GM18498 (cell line): ENCODE results near the gene CAB39.

Experiments used
- ATAC-seq: cut with Tn5 transposase; IDR thresholded peaks from one replicate; pipeline ENCODE4 v1.9.1; 2021; ENCODE audit warnings: mild to moderate bottlenecking, moderate library complexity; ENCODE audit not compliant: unreplicated experiment

Gene CAB39

DNA sequence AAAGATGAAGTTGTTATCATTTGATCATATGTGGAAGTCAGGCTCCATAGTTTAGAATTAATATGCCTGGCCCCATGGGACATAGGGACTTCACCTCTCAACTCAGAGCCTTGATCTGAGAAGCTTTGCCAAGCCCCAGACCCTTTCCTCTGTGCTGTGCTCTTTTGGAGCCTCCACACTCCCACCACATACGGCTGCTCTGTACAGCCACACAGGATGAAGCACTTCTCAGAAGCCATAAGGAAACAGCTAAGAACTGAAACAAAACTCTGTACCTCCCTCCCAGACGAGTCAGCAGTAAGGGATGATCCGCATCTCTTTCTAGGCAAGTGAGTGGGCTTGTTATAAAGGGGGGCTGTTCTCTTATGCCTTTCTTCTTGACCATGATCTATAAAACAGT is 66.5 kb downstream of the CAB39 start:
- ATAC-seq: peak; percentile 39

DNA sequence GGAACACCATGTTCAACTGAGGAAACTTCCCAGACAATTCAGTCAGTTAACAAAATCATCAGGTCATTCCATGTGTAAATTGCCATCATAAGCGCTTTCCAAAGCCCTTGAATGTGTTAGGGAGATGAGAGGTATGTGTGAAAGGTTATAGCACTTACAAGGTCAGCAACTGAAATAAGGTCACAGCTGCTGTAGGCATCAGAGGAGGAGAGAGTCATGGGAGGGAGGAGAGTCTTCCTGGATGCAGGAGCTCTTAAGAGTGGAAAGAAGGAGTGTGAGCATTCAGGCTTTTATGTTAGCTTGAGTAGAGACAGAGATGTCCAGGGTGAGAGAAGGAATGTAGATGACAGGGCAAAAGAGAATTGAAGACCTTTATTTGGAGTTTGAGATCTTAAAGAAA is 67.0 kb downstream of the CAB39 start:
- ATAC-seq: no peak

DNA sequence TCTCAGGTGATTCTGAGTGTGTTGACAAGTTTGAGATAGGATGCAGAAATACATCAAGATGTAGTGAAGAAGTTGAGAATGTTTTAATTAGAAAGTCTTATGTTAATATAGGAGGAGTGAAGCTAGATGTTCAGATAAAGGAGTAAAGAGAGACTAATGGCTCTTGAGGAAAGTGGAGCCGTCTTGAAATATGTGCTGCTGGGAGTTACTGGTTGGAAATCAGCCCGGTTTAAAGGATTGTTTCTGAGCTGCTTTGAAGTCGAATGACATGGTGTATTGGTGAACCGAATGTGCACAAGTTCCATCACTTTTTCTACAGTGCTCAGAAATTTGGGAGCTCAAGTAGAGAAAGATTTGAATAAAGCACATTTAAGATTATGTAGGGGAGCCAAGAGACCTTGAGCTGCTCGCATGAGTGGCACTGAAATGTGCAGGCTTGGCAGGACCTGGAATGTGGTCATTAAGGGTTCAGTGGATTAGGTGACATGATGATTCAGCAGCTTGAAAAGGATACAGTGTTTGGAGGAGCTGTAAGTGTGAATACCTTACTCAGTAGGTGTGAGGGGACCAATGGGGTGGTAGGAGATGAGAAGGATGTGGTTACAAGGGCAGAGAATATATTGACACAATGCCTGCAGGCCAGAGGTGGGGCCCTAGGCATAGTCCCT is 68.6 kb downstream of the CAB39 start:
- no peak for ATAC-seq

DNA sequence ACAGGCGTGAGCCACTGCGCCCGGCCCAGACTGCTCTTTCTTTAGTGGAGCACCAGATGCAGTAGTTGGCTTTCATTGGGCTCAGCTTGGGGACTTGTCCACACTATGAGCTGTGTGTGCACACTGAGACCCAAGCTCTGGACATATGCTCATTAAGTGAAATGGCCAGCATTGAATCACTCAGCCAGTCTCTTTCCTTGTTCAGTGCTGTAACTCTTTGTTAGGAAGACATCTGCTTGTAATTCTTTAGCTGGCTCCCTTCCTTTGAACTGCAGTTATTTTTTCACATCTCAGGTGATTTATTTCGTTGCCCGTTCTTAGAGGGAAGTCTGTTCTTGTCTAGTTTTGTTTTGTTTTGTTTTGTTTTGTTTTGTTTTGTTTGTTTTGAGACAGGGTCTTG is 70.5 kb downstream of the CAB39 start:
- ATAC-seq: no peak

DNA sequence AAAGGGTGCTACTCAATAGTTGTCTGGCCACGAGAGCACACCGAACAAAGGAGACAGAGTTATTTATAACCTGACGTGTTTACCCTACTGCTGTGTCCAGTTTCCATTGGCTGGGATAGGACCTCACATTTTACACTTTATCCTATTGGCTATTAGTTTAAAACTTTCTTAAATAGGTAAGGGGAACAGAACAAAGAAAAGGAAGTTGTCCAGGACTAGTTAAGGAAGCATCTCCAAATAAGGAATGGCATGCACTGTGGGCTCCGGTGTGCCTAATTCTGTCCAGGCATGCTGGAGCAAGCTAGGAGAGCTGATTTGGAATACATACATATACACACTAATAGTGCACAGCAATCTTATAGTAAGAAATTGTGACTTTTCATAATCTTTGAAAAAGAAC is 72.2 kb downstream of the CAB39 start:
- no peak for ATAC-seq

DNA sequence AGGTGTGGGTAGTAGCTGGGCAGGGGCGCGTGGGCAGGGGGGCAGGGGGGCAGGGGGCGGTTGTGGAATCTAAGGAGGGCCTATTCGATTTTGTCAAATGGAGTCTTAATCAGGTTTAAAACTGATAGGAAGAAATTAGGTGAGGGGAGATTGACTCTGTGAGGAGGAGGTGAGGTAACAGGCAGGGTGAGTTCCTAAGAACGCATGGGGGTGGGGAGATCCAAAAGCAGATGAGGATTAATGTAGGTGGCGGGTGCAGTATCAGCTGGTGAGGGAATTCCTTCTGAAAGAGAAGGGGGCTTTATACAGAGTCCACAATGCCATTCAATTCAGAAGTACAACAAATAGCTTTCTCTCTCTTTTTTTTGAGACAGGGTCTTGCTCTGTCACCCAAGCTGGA is 72.7 kb downstream of the CAB39 start:
- no peak for ATAC-seq

DNA sequence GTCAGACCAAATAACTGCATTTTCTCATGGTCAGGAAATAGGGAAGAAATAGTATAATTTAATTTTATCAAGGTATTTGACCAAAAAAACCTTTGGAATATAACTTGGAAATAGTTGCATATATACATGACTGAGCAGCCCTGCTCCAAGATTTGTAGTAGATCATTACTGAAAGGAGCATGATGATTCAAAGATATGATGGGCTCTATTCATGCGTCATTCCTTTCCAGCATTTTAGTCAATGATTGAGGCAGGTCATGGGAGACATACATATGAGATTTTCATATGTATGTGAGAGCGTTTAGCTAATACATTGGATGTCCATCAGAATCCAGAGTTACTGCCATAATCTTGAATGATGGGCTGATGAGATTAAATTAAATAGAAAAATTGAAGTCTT is 74.5 kb downstream of the CAB39 start:
- no peak for ATAC-seq

DNA sequence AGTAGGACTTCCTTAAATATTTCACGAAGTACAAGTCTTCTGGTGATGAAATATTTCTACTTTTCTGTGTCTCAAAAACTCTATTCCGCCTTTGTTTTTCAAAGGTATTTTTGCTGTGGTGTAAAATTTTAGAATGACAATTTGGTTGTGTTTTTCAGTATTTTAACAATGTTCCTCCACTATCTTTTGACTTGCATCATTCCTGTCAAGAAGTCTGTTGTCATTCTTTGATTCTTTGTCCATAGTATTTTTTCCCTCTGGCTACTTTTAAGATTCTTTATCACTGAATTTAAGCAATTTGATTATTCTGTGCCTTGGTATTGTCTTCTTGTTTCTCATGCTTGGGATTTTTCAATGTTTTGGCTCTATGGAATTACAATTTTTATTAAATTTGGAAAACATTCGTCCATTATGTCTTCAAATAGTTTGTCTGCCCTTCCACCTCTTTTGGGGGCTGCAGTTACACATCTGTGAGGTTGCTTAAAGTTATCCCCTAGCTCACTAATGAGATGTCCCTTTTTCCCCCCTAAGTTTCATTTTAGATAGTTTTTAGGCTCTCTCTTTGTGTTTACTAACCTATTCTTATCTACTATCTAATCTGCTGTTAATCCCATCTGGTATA is 76.0 kb downstream of the CAB39 start:
- no peak for ATAC-seq

DNA sequence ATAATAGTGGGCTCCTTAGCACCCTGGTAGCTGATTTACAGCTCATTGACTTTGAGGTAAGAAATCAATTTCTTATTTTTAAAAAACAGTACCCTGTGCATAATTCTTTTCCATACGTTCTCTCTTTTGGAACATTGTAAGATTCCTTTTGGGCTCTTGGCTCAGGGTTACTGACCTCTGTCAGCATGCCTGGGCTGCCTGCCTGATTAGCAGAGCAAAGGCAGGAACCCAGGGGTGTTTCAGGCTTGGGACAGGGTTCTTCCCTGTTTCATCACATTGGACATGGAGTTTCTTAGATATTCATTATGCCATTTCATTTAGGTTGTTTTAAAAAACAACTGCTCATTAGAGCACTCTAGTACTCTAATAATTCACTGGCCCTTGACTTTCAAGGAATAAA is 78.3 kb downstream of the CAB39 start:
- ATAC-seq: no peak

DNA sequence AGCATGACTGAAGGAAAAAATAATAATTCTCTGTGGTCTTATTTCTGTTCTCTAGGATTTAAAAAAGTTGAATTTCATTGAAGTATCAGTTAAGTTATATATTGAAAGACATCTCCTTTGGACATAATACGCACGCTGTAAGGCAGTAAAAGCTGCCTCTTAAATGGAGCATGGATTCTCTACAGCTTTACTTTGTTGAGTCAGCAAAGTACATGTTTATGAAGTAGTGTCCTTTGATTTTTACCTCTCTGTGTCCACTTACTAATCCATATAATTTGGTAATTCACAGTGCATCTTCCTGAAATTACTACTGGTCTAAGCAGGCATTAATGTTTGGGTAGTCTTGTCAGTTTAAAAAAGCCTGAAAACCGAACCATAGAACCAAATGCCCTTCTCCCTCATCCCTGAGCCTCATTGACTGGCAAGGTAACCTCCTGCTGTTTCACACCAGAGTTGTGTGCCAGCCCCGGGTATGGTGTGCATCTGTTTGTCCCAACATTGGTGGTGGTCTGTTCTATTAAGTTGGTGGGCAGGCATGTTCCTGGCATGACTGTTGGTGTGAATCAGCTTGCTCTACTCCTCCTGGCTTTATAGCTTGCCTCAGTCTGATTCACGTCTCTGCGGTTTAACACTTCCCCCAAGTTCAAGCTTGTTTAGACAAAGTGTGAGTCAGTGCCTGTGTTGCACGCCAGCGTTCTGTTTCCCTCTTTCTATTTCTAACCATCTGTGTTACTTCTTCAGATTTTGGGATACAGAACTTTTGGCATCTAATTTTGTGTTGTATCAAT is 81.1 kb downstream of the CAB39 start:
- ATAC-seq: peak; percentile 72

DNA sequence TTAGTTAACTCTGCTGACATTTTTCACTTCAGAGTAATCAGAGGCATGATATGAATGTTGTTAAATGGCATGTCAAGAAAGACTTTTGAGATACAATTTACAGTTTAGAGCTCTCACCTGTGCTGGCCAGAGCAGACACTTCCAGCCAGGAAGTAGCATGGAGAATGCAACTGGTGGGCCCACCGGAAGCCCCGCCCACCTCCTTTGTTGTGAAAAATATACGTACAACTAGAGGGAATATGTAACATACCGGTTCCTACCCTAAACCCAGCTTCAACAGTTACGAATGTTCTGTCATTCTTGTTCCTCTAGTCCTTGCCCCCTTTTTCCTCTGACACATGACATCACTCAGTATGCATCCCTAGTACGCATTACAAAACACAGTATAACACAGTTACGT is 81.9 kb downstream of the CAB39 start:
- ATAC-seq: no peak

DNA sequence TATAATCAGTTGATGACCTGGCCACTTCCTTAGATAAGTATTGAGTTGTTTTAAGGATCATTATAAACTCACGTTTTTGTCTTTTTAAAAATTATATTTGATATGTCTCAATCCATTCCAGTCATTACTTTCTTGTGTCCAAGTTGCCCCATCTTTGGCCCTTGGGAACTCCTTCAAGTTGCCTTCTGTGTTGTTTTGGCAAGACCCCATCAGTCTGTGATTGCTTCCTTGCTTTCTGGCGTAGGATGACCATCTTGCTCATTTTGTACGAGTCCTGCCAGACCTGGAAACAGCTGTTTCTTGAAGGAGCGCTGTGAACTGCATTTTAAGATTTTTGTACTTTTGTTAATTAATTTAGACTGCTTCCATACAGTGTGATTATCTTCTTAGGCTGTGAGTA is 83.2 kb downstream of the CAB39 start:
- ATAC-seq: no peak

DNA sequence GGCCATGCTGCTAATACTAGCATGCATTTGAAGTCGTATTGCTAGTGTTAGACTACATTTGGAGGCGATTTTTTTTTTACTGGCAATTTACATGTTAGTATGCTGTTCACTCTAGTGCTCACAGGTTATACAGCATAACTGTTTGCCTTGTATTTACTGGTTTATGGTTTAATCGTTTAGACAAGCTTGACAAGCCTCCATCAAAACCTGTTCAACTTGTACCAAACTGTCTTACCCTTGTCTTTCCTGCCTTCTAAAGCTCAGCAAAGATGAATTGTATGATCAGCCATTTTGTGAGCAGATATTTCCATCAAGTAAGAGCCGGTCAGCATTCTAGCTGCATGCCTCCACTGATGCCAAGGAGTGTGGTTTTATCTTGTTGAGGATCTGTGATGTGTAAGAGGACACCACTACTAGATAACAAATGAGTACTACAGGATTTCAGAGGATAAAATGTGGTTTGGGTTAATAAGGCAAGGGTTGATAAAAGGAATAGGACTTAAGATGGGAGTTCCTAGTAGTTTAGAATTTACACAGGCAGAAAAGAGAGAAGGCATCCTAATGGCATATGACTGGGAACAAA is 83.7 kb downstream of the CAB39 start:
- ATAC-seq: no peak

DNA sequence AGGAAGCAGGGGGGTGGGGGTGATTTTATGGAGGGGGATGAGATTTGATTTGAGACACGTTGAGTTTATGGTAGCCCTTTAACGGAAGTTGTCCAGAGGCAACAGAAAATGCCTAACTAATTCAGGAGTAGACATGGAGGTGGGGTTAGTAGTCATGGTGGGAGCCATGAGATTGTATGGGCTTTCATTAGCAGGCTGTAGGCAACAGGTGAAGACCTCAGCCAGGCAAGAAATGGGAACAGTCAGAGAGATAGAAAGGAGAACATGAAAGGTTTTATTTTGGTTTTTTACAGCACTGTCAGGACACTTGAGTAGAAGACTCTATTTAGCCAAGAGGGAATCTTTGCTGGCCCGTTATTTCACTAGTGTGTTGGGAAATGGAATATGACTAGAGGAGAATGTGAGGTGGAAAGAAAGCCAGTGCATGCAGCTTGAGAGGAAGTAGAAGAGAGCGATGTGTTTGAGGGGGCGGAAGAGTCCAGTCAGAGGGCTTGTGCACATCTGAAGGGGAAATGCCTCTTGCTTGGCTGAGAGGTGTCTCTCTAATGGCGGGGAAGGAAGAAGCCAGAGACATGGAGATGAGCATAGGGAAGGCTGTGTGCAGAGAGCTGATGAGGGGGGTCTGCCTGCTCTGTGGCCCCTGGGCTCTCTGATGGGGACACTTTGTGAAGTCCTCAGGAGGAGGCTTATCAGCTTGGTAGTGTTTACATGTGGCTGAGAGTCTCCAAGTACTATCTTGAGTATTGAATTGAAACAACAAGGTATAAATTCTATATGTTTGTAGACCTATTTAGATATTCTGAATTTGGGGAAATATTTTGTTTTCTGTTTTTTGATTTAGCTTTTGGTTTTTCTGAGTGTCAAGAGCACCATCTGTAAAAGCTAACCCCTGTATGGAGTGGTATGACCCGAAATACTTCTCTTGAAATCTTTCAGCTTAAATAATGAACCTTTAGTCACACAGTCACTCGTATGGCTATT is 85.2 kb downstream of the CAB39 start:
- ATAC-seq: peak; percentile 54

DNA sequence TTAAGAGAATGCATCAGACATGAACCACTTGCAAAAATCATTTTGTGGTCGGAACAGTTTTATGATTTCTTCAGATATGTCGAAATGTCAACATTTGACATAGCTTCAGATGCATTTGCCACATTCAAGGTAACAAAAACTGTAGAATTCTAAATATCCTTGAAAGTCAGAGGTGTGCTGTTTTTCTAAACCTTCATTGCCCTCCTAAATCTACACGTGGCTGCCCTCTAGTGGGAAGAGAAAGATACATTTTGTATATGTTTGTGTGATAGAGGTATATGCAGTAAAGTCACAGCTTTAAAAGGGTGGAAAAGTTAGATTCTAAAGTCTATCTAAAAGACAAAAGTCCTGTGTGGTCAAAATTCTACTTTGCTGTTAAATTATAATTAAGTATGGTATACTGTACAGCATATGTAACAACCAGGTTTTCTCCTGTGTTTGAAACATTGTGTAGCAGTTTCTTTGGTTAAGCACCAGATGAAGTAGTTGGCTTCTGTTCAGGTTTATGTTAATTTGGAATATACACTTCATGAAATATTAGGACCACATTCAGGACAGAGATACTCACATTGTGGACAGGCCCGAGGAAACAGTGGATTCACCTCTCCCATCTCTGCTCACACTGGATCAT is 86.2 kb downstream of the CAB39 start:
- no peak for ATAC-seq

DNA sequence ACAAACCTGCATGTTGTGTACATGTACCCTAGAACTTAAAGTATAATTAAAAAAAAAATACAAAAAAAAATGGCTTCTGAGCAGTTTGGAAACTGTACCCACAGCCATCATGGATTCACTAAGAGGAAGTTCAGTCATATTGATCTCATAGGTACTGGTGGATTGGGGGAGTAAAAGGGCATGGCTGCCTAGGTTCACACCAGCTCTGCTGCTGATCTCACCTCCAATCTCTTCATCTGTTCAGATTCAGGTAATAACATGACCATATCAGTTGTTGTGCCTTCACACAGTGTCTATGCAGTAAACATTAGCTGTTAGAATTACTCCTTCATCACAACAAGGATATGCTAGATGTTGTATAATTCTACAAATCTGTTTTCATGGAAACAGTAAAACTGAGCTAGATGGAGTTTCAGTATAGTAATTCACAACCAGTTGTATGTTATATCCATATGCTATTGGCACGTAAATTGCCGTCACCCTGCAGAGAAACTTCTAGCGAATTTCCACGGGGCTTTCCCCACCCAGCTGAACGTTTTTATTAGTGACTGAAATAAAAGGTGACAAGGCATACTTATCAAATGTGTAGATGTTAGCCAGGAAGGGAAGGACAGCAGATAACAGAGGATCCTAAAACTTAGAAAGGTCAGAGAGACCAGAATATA is 92.8 kb downstream of the CAB39 start:
- ATAC-seq: no peak

DNA sequence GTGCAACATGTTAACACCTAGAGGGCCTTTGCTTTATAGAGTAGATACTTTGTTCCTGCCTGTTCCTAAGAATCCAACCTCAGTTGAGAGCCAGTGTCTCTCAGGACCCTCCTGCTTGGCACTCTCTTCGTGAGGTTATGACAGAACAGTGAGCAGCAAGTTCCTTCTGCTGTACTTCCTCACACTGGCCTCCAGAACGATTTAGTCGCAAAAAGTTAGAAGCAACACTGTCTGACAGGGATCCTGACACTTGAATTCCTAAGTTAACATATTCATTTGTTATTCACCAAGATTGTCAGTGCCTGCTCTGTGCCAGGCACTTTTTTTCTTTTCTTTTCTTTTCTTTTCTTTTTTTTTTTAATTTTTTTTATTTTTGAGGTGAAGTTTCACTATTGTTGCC is 95.1 kb downstream of the CAB39 start:
- no peak for ATAC-seq

DNA sequence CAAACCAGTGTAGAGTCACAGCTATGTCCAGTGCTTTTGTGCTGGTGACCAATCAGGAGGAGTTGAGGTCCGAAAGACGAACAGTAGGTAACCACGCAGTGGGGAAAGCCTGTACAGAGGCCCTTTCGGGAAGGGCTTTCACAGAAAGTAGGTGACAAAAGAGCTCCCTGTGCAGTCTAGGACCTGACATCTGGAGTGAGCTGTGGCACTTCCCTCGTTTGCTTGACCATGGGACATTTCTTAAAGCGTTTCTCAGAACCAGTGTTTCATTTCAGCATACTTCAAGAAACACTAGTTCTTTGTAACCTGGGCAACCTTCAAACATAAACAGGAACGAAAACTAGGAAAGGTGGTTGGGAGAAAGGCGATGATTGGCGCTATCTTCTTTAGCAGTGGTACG is 96.4 kb downstream of the CAB39 start:
- no peak for ATAC-seq

DNA sequence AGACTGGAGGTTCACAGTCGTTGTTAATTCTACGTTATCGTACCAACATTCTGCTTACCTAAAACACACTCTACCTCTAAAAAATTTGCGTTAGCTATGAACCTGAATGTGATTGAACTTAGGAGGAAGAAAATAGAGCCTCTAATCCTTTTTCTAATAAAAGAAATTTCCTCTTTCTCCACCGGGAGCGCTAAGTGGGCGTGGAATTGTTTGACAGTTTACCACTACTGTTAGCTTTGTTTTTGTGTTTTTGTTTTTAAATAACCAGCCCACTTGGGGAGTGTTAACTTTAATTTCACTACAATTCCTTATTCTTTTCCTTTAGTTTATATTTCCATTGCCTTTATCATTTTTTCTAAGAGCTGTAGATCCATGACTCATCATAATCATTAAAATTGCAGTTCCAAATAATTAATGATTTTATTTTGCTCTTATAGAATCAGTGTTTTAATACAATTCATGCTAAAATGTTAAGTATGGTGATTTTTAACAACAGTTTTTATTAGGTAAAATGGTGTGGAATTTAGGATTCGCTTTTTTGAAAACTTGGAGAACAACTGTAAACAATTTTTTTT is 97.1 kb downstream of the CAB39 start:
- no peak for ATAC-seq
